ENCODE data around the gene ZEB2. TPM values are rescaled to one million over a fixed set of nuclear protein-coding genes. Genes with fewer than 3 reads are reported as not detected.

The ZEB2 gene
- total RNA-seq, 2 experiments from 2014 or later, result 9.0 to 10.5 TPM

DNA sequence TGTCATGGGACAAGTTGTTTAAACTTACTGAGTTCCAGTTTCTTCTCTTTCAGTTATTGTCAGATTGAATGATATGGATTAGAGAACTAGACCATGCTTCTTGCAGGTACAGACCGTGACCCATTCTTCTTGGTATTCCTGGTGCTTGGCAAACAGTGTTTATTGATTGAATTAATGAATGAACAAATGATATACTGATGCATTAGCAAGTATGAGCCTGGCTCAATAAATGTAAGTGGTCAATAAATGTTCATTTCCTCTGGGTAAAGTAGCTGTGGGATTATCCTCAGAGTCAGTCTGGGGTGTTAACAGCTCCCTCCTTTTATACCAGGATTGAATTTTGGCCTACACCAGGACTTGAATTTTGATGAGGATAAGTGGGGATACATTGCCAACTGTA is 160.2 kb downstream of the ZEB2 start:
- Mint-ChIP-seq H3K27me3 (no peaks in the 10 kb centered on the region), H3K27ac (no peak overlapping the region)

DNA sequence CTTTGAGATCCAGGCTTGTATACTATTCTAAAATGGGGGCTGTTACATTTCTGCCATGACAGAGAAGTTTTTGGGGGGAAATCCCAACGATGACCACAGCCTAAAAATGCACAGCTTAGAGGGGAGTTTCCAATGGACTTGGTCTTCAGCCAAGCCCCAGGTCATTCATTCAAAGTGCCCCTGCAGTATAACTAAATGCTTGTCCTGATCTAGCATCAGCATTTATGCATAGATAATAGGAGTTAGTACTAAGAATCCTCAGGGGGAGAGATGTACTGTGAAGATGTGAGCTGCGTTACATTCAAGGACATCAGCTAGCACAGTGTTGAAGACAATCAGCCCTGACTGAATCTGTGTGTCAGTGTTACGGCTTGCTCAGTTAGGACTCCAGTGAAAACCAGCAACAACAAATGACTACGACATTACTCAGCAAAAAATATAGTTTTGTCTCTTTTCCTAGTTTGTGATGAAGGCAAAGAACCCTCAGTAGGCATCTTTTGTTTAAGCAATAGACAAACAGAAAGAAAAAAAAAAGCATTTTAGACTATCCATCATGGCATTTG is 160.9 kb downstream of the ZEB2 start:
- Mint-ChIP-seq H3K27me3 (no peaks in the 10 kb centered on the region), H3K27ac (peak overlapping the region; percentile 65), H3K4me1 (peaks cover 20% of the 10 kb centered on the region), H3K36me3 (no peaks in the 10 kb centered on the region), H3K9me3 (no peaks in the 10 kb centered on the region), H3K4me3 (no peak overlapping the region)
- DNase-seq, result peak; percentile 21

More for the DNA sequence above, 160.2 kb downstream of the ZEB2 start:
- H3K36me3 Mint-ChIP-seq, result no peaks in the 10 kb centered on the region
- no peak for DNase-seq
- no peaks in the 10 kb centered on the region for H3K9me3 Mint-ChIP-seq
- no peak overlapping the region for H3K4me3 Mint-ChIP-seq
- H3K4me1 Mint-ChIP-seq, result peaks cover 20% of the 10 kb centered on the region

DNA sequence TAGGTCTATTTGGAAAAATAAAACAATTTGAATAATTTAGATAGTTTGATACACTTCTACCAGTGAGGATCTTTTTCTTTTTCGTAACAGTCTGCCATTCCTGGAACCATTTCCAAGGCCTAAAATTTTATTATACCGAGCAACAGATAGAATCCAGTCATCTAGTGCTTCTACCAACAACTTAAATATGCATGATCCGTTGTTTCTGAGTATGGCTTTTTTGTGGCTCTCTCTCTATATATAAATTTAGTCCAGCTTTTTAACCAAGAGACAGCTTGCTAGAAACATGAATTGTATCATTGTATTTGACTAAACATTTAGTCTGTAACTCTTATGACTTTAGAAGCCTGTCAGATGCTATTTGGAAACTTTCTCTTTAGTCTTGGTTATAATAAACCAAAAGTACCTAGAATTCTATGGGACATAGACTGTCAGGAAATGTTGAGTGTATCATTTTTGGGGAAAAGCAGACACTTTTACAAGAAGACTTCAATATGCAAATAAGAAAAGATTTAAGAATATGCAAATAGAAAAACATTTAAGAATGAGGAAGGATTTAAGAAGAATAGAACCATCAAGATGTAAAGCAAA is 161.4 kb downstream of the ZEB2 start:
- H3K4me1 Mint-ChIP-seq, result peaks cover 20% of the 10 kb centered on the region
- H3K36me3 Mint-ChIP-seq, result no peaks in the 10 kb centered on the region
- no peaks in the 10 kb centered on the region for H3K9me3 Mint-ChIP-seq
- H3K27ac Mint-ChIP-seq, result peak overlapping the region; percentile 65
- no peak for DNase-seq
- no peaks in the 10 kb centered on the region for H3K27me3 Mint-ChIP-seq
- H3K4me3 Mint-ChIP-seq, result peak overlapping the region; percentile 22

DNA sequence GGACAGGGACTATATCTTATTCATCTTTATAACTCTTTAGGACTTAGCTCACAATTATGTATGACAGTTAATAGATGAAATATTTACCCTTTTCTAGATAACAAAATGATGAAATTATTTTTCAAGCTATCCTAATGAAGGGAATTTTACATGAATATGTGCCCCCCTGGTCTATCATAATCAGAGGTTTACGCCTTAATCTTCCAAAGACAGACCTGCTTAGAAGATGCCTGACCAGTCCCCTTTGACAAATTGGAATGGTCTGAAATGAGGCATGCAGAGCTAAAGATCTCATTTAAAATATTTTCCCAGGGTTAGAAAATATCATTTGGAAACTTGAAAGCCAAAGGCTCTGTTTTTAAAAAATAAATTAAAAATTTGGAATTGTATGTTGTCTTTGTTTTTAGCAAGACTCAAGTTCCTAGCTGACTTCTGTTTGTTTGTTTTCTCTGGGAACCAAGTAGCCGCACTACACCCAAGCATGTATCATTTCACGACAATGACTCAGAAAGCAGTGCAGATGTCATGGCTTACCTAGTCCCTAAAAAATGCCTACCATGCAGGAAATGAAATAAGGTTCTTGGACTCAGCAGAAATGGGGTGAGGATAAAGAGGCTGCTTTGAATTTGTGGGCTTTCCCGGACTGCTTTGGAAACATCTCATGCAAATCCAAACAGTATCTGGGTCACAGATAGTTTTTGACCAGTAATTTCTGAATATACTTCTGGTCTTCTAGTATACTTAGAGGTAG is 162.1 kb downstream of the ZEB2 start:
- peaks cover 20% of the 10 kb centered on the region for H3K4me1 Mint-ChIP-seq

DNA sequence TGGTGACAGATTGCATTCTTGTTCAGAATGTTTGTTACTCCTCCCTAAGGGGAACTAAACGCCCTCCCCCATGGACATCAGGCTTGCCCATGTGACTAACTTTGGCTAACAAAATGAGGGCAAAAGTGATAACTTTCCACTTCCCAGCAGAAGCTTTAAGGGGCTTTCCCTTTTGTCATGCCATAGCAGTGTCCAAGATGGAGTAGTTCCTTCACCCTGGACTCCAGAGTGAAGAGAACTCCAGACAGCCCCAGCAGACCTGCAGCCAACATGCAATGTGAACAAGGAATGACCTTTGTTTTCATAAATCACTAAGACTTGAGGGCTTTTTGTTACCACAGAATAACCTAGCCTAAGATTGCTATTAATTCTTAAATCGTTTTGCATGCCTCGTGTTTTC is 163.5 kb downstream of the ZEB2 start:
- H3K36me3 Mint-ChIP-seq, result no peaks in the 10 kb centered on the region
- no peaks in the 10 kb centered on the region for H3K27me3 Mint-ChIP-seq
- H3K27ac Mint-ChIP-seq, result no peak overlapping the region
- H3K4me3 Mint-ChIP-seq, result no peak overlapping the region
- no peak for DNase-seq
- H3K4me1 Mint-ChIP-seq, result peaks cover 20% of the 10 kb centered on the region
- H3K9me3 Mint-ChIP-seq, result no peaks in the 10 kb centered on the region

More for the DNA sequence above, 162.1 kb downstream of the ZEB2 start:
- peak; percentile 13 for DNase-seq
- Mint-ChIP-seq H3K27me3 (no peaks in the 10 kb centered on the region), H3K9me3 (no peaks in the 10 kb centered on the region), H3K36me3 (no peaks in the 10 kb centered on the region), H3K27ac (peak overlapping the region; percentile 65), H3K4me3 (no peak overlapping the region)

DNA sequence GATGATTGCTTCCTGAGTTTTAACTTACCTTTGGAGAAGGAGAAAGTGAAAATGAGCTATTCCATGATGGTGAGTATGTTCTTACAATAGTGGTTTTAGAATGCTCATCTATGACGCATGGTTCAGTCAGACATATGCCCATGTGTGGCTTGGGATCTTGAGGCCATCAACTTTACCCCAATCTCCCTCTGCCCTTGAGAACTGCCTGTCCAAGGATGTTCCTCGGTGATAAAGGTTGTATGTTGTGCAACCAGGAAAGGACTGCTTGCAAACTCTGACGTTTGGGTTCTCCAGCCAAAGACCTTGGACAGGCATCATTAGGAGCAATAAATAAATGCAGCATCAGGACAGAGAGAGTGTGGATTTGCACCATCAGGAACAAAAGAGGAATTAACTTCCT is 165.0 kb downstream of the ZEB2 start:
- no peaks in the 10 kb centered on the region for H3K9me3 Mint-ChIP-seq
- peaks cover 25% of the 10 kb centered on the region for H3K4me1 Mint-ChIP-seq
- no peak for DNase-seq
- no peak overlapping the region for H3K4me3 Mint-ChIP-seq
- no peaks in the 10 kb centered on the region for H3K27me3 Mint-ChIP-seq
- no peaks in the 10 kb centered on the region for H3K36me3 Mint-ChIP-seq
- no peak overlapping the region for H3K27ac Mint-ChIP-seq

DNA sequence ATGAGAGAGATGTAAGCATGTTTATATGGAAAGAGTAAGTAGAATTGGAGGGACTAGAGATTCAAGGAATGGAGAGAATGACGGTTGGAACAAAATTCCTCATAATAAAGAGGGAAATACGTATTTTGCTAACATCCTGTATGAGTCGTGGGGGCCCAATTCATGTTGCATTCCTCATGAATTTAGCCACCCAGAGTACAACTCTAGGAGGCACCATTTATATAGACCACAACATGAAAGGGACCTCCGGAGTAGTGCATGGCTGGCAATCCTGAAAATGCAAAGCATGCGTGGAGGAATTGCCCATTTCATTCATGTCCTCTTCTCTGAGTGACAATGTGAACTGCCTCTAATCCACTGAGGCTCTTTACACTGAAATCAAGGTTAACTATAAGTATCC is 168.2 kb downstream of the ZEB2 start:
- H3K27me3 Mint-ChIP-seq, result no peaks in the 10 kb centered on the region
- no peak overlapping the region for H3K27ac Mint-ChIP-seq
- H3K4me1 Mint-ChIP-seq, result peaks cover 14% of the 10 kb centered on the region
- H3K36me3 Mint-ChIP-seq, result no peaks in the 10 kb centered on the region
- no peak for DNase-seq
- no peaks in the 10 kb centered on the region for H3K9me3 Mint-ChIP-seq
- H3K4me3 Mint-ChIP-seq, result no peak overlapping the region

DNA sequence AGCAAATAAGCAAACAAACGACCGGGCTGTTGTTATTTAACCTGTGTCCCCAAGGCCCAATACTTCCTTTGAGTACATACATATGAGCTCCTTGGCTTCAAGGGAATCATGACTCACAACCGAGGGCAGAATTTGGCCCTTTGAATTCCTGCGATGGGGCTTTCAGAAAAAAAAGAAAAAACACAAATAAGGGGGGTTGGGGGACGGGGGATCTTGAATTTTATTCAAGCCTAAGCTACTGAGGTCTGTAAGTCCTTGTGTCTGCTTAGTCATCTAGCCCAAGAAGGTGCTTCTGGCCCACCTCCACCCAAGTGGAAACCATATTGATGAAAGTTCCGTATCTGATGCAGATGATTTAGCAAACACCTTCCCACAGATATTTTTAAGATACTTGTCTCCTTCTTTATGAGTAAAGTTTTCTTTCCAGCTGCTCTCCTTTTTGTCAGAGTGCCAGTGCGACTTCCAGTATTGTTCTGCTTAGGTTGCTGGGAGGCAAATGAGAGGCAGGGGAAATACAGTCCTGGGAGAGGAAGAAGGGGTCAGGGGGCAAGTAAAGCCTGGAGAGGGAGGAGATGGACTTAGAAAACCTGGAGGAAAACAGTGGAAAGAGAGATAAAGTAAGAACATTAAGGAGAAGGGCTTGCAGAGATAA is 169.6 kb downstream of the ZEB2 start:
- H3K36me3 Mint-ChIP-seq, result no peaks in the 10 kb centered on the region
- H3K9me3 Mint-ChIP-seq, result no peaks in the 10 kb centered on the region
- peaks cover 12% of the 10 kb centered on the region for H3K4me1 Mint-ChIP-seq
- no peak for DNase-seq
- H3K4me3 Mint-ChIP-seq, result no peak overlapping the region
- H3K27ac Mint-ChIP-seq, result peak overlapping the region; percentile 64
- no peaks in the 10 kb centered on the region for H3K27me3 Mint-ChIP-seq

DNA sequence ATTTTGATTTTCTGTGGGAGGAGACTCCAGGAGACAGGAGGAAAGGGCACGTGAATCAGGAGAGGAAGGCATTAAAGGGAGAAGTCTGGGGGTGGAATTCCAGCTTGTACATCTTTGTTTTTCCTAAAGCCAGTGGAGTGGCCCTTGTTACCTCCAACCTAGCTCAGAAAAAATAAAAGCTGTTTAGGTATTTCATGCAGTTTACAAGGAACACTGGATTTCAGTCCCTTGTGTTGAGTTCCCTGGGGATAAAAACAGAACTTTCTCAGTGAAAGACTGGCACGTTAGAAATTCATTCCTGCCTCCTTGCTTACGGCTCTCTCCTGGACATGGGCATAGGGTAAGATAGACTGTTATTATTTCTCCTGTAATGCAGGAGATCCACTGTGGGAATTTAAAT is 170.2 kb downstream of the ZEB2 start:
- Mint-ChIP-seq H3K4me3 (no peak overlapping the region), H3K27ac (no peak overlapping the region), H3K36me3 (no peaks in the 10 kb centered on the region), H3K4me1 (peaks cover 12% of the 10 kb centered on the region), H3K27me3 (no peaks in the 10 kb centered on the region), H3K9me3 (no peaks in the 10 kb centered on the region)
- no peak for DNase-seq

DNA sequence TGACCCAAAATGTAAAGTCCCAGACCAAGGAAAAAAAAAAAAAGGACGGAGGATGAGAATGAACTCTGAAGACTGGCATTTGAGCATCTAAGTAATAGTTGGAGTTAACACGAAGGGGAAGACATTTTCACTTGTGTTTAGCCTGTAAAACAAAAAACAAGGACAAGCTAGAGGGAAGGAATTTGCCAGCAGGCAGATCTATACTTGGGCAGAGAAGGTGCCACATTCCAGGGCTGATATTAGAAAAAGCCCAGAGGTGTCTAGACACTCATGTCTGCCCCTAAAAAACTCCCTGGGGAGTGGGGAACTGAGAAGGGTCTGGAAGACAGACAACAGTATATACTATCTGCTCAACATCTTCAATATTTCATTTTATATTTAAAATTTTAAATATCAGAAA is 171.1 kb downstream of the ZEB2 start:
- H3K36me3 Mint-ChIP-seq, result no peaks in the 10 kb centered on the region
- H3K27ac Mint-ChIP-seq, result no peak overlapping the region
- no peak for DNase-seq
- no peak overlapping the region for H3K4me3 Mint-ChIP-seq
- H3K27me3 Mint-ChIP-seq, result no peaks in the 10 kb centered on the region
- peaks cover 12% of the 10 kb centered on the region for H3K4me1 Mint-ChIP-seq
- H3K9me3 Mint-ChIP-seq, result no peaks in the 10 kb centered on the region

DNA sequence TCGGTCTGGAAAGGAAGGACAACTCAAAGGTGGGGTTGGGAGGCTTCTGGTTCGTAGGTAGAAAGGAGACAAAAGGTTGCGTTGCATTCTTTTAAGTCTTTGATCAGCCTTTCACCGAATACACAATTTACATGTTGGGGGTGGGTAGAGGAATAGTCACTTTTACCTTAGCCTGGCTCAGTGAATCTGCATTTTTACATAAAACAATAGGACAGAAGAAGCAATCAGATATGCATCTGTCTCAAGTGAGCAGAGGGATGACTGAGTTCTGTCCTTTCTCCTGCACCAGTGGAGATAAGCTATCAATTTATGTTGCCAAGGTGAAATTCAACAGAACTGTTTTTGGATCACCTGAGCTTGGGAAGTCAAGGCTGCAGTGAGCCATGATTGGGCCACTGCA is 173.7 kb downstream of the ZEB2 start:
- Mint-ChIP-seq H3K9me3 (no peaks in the 10 kb centered on the region), H3K27me3 (no peaks in the 10 kb centered on the region), H3K36me3 (no peaks in the 10 kb centered on the region), H3K27ac (no peak overlapping the region), H3K4me1 (peaks cover 25% of the 10 kb centered on the region), H3K4me3 (no peak overlapping the region)
- no peak for DNase-seq

DNA sequence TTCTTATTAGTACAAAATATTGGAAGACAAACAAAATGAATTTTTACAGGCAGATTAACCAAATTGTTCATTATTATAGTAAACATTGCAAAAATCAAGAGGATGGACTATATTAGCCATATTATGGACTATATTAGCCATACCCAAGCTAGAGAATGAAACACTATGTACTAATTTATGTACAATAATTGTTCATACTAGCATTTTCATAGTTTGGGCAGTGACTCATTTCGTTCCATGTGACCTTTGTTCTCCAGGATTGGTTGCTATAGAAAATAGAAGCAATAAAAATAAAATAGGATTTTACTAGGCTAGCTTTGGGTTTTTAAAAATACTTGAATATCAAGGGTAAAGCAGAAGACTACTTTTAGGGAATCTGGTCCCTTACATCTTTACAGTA is 176.8 kb downstream of the ZEB2 start:
- Mint-ChIP-seq H3K27me3 (no peaks in the 10 kb centered on the region), H3K27ac (no peak overlapping the region), H3K9me3 (no peaks in the 10 kb centered on the region), H3K4me1 (peaks cover 34% of the 10 kb centered on the region), H3K4me3 (no peak overlapping the region), H3K36me3 (no peaks in the 10 kb centered on the region)
- no peak for DNase-seq

DNA sequence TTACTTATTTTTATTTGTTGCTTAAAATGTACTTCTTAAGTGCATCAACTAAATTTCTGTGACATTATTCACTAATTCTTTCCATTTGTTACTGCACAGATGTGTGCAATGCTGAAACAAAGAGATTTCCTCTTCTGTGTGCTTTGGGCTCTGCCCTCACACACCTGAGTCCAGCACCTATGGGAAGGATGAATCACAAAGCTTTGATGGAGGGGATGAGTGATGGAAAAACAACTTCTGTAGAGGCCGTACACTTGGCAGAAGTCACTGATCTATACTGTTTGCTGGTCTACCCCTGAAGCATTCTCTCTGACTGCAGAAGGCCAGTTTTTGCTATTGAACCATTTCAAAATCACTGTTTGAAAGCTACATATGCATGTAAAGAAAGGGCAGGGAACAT is 178.4 kb downstream of the ZEB2 start:
- H3K4me3 Mint-ChIP-seq, result no peak overlapping the region
- H3K9me3 Mint-ChIP-seq, result peaks cover under 1% of the 10 kb centered on the region
- DNase-seq, result peak; percentile 26
- peak overlapping the region; percentile 59 for H3K27ac Mint-ChIP-seq
- H3K36me3 Mint-ChIP-seq, result no peaks in the 10 kb centered on the region
- no peaks in the 10 kb centered on the region for H3K27me3 Mint-ChIP-seq
- peaks cover 34% of the 10 kb centered on the region for H3K4me1 Mint-ChIP-seq

DNA sequence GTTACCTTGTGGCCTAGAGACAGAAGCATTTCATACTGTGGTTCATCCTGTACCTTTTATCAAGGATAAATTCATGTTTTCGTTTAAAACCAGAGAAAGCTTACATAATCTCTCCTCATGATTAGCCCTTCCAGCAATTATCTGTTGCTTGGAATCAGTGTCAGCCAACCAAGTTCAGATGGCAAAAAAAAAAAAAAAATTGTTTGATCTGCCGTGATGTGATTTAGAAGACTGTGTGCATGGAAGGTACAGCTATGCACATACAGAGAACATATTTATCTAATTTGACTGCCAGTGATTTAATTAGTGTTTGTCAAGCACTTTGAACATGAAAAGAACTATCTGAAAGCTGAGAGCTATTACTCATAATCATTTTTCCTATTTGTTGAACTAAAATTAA is 180.9 kb downstream of the ZEB2 start:
- no peak for DNase-seq
- Mint-ChIP-seq H3K4me1 (peaks cover 36% of the 10 kb centered on the region), H3K36me3 (no peaks in the 10 kb centered on the region), H3K27ac (no peak overlapping the region), H3K9me3 (peaks cover 2% of the 10 kb centered on the region), H3K27me3 (no peaks in the 10 kb centered on the region), H3K4me3 (no peak overlapping the region)

DNA sequence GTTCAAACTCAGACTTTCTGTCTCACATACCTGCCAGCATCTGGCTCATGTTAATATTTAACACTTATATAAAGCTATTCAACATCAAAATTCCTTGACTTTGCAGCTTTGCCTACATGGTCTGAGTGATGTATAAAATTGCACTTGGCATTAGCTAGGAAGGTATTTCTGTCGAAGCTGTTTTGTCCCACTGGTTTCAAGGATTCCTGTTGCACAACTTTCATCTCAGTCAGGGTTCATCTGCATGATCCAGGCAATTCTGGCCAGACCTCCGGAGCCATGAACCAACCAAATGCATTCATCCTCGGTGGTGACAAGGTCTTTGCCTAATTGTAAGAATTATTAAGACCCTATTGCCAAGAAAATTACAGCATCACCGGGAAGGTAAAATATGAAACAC is 185.4 kb downstream of the ZEB2 start:
- Mint-ChIP-seq H3K36me3 (peaks cover 7% of the 10 kb centered on the region), H3K4me1 (peaks cover 35% of the 10 kb centered on the region), H3K9me3 (peaks cover 5% of the 10 kb centered on the region), H3K4me3 (no peak overlapping the region), H3K27ac (no peak overlapping the region), H3K27me3 (no peaks in the 10 kb centered on the region)
- DNase-seq, result no peak

All from activated naive CD8-positive, alpha-beta T cell treated with anti-CD3 and anti-CD28 coated beads for 36 hours (primary cell).